ENCODE results near the gene DHX36.

The DHX36 gene

GRCh38 chr3:154223519-154223918, 100.8 kb downstream of the DHX36 start:
- no peak for DNase-seq
